HG03342 (cell line): ENCODE measurements around the gene UST.
"Not testable (repeated sequence)": the region's sequence is repeated elsewhere in the genome, so short reads cannot be mapped to it uniquely, and the experiment has no call there.

Experiments used
- ATAC-seq: cut with Tn5 transposase; IDR thresholded peaks from one replicate; pipeline ENCODE4 v1.9.1; 2021; ENCODE audit warnings: mild to moderate bottlenecking, moderate library complexity; ENCODE audit not compliant: unreplicated experiment

Gene UST

GRCh38 chr6:149103950-149104349, 357.1 kb downstream of the UST start:
- ATAC-seq = not testable (repeated sequence)

DNA sequence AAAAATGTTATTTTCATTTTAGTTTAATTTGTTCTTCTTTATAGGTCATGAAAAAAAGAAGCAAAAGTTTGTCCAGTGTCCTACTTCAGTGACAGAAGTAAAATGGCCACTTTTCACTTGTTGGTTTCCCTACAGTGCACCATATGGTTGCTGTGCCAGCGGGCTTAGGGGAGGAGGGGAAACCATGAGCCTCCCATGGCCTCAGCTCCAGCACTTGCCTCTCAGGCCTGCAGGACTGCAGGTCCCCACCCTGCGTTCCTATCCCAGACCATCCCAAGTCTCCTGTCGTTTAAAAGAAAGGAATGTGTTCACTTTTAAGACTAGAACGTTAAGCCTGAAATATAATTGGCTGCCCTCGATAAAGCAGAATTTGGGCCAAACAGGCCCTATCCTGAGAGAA, 360.7 kb downstream of the UST start:
- ATAC-seq = no peak

DNA sequence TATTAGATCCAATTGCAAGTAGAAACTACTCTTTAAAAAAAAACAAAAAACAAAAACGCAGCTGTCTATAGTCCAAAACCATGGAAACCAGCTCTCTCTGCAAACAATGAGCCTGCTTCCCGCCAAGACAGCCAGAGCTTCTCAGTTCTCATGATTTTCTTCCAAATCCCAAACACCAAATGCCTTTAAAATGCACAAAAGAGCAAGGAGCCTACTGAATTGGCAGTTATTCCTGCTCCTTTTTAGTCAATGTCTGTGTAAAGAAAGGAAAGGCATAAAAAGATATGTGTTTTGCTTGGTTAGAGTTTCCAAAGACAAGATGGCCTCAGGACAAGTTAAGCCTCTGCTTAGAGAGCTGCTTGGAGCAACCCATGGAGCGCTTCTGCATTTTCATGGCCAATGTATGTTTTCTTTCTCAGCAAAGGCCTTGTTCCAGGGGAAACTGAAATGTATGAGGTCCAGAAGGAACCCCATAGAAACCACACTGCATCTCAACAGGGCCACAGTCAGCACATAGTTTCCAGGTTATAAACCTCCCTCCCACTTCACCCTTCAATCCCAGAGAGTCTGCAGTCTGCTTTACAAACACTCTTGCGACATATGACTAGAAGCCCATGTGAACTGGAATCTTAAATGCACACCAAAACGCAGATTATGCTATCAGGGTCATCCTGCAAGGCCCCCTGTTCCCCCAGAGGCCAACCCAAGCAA, 361.4 kb downstream of the UST start:
- no peak for ATAC-seq

GRCh38 chr6:149108749-149109100, 361.9 kb downstream of the UST start:
- ATAC-seq = no peak

DNA sequence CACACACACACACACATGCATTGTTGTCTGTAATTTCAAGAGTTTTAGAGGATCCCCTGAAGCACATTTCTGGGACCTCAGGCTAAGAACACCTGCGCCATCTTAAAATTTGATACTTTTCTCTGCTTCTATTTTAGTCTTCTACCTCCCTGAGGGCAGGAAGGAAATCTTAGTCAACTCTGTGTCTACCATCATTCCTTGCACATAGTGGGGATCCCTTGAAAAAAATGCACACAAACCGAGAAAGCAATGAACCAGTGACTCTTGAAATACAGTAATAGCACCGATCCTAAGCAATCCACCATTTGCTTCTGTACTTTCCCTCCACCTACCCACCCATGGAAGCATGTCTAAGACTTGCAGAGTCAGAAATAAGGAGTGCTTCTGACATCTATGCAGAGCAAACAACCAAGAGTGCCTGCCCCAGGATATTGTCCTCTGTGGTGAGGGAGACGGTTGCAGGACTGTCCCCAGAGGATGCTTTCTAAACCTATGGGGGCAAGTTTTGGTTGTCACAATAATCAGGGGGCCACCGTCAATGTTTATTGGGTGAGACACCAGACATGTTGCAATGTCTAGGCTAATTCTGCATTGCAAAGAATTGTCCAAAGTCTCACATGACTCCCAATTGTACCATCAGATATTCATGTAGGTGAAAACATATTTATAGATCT, 362.7 kb downstream of the UST start:
- no peak for ATAC-seq

DNA sequence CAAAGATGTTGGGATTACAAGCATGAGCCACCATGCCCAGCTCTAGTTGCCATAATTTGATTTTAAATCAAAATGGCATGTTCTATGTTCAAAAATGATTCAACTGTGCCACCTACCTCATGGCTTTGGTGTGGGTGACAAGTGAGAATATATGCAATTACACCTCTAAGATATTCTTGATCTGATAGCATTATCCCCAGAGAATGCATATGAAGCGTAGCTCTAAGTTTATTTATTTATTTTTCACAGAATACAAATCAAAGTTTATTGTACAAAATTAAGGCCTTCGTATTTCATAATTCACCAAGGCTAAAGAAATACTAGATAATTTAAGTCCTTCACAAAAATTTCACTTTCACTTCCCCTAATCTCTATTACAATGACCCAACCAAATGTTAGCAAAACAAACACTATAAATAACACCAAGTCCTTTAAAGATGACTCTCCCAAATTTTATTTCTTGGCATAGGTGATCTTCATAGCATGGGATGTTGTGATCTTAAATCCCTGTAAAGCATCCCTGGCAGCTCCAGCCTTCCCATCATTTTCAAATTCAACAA, 364.8 kb downstream of the UST start:
- ATAC-seq = no peak

DNA sequence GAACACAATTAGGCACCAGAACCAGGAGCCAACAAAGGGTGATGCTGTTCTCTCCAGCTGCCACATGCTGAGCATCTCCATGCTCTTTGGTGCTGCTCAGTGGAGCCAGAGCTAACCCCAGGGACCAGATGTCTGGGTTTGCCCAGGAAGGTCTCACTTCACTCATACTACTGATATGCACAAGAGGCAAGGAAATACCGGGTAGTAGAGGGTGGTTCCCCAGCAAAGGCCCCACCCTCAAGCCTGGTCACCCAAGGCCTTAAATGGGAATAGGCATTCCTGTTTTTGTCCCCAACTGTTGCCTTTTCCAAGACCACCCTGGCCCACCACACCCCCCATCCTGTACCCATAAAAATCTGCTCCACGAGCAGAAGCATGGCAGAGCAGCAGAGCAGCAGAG, 366.1 kb downstream of the UST start:
- no peak for ATAC-seq

GRCh38 chr6:149114167-149114566, 367.3 kb downstream of the UST start:
- ATAC-seq = no peak

GRCh38 chr6:149118737-149119653, 372.2 kb downstream of the UST start:
- no peak for ATAC-seq

DNA sequence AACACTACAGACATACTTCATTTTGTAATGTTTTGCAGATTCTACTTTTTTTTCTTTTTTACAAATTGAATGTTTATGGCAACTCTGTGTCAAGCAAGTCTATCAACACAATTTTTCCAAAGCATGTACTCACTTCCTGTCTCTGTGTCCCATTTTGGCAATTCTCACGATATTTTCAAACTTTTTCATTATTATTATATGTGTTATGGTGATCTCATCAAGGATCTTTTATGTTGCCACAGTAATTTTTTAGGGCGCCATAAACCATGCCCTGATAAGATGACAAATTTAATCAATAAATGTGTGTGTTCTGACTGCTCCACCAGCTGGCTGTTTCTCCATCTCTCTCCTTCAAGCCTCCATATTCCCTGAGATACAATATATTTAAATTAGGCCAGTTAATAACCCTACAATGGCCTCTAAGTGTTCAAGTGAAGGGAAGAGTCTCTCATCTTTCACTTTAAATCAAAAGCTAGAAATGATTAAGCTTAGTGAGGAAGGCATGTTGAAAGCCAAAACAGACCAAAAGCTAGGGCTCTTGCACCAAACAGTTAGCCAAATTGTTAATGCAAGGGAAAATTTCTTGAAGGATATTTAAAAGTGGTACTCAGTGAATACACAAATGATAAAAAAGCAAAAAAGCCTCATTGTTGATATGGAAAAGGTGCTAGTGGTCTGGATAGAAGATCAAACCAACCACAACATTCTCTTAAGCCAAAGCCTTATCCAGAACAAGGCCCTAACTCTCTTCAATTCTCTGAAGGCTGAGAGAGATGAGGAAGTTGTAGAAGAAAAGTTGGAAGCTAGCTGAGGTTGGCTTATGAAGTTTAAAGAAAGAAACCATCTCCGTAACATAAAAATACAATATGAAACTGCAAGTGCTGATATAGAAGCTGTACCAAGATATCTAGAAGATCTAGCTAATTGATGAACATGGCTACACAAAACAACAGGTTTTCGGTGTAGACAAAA, 376.3 kb downstream of the UST start:
- no peak for ATAC-seq

- no peak for ATAC-seq
Measured at GRCh38 chr6:149125309-149125708, 378.5 kb downstream of the UST start.
